Activated T-cell treated with anti-CD3 and anti-CD28 coated beads, Interleukin-2, amount 50 U/mL, for 48 hours (primary cell): ENCODE data around the gene SLC38A5.
"Not testable (repeated sequence)": the region's sequence is repeated elsewhere in the genome, so short reads cannot be mapped to it uniquely, and the experiment has no call there.

Source experiments
- DNase-seq, 2 experiments: peaks; one replicate each; pipeline ENCODE4 v3.0.0-alpha.2; 2020

The SLC38A5 gene

DNA sequence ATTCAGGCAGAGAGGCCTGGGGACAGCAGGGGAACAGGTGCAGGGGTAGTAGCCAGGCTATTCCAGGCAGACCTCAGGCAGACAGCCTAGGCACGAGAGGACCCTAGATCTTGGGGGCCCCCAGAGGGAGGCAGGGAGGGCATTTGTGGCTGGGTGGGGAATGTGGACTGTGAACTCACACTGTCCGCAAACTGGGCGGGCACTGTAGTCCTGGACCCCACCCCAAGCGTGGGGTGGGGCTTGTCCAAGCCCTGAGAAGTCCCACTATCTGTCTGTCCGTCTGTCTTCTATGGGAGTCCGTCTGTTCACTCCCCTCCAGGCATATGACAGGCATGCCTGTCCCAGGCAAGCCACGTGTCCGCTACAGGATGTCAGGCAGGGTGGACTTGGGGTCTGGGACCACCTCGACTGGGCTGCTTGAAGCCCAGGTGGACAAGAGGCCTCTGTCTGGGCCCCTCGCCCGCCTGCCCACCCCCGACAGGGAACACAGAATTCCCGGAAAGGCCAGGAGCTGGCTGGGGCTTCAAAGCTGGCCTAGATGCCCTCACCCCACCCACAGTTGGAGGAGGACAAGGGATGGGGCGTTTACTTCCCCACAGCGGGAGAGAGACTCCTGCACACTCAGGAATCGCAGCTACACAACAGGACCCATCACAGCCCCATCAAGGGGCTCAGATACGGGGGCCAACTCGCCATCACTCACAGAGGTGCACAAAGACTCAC lies at the start of gene SLC38A5:
TSS of gene SLC38A5 (minus strand) at position 151 of the 723 bp plus-strand sequence. CDS start 2,336 bp downstream, outside the sequence.
- DNase-seq: no peak

DNA sequence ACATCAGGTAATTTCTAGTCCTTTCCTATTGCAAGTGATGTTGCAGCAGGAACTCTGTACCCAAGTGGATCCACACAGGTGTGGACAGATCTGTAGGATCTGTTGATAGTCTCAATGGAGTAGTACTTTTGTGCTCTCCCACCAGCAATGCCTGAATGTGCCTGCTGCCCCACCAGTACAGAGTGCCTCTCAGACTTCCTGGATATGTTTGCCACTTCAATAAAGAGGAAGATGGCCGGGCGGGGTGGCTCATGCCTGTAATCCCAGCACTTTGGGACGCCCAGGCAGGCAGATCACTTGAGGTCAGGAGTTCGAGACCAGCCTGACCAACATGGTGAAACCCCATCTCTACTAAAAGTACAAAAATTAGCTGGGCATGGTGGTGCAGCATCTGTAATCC lies 49.4 kb upstream of the SLC38A5 start:
- not testable (repeated sequence) for DNase-seq

DNA sequence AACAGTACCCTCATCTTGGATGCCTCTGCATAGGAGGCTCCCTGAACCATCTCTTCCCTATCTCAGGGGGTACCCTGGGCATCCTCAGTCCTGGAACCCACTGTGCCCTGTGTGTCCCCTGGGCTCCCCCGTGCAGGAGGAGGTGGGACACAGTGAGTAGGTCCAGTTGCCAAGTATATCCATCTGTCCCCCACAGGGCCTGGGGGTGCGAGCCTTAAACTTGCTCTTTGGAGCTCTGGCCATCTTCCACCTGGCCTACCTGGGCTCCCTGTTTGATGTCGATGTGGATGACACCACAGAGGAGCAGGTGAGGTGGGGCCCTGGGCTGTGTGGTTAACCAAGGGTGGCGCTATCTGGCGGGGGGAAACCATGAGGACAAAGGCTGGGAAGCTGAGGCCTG lies 46.9 kb upstream of the SLC38A5 start:
- no peak for DNase-seq

DNA sequence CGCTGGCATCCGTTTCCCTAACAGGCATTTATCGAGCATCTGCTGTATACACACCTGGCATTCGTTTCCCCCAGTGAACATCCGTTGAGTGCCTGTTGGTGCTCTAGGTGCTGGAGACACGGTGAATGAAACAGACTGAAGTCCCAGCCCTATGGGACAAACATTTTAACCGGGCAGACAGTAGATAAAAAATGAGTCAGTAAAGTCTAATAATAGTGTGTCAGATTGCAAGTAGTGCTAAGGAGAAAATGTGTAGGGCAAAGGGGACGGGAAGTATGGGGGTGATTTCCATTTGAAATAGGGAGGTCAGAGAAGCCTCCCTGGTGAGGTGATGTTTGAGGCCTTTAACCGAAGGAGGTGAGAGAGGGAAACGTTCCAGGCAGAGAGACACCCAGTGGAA lies 46.2 kb upstream of the SLC38A5 start:
- DNase-seq: no peak

DNA sequence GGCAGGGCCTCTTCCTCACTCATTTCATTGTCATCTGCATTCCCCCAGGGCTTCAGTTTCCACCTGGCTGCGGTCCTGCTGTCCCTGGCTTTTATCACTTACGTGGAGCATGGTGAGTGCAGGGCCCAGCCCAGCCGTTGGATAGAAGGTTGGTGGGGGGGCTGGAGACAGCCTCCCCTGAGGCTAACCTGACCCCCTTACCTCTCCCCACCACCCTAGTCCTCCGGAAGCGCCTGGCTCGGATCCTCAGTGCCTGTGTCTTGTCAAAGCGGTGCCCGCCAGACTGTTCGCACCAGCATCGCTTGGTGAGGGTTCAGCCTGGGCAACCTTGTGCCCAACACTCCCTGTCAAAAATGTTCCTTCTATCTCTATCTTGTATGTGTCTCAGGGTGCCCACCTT lies 45.8 kb upstream of the SLC38A5 start:
- no peak for DNase-seq

DNA sequence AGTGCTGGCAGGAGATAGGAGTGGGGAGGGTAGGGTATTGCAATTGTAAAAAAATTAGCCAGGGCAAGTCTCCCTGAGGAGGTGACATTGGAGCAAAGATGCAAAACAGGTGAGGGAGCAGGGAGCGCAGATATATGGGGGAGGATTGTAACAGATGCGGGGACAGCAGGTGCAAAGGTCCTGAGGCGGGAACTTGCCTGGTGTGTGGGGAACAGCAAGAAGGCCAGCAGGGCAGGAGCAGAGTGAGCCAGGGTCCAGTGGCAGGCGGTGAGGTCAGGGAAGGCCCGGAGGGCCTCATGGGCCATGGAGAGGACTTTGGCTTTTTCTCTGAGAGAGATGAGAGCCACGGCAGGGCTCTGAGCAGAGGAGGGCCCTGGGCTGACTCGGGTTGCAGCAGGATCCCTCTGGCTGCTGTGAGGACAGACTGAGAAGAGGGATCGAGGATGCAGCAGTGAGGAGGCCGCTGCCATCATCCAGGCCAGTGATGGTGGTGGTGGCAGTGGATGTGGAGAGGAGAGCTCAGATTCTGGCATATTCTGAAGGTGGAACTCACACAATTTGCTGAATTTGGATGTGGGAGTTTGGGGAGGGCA lies 44.9 kb upstream of the SLC38A5 start:
- no peak for DNase-seq

DNA sequence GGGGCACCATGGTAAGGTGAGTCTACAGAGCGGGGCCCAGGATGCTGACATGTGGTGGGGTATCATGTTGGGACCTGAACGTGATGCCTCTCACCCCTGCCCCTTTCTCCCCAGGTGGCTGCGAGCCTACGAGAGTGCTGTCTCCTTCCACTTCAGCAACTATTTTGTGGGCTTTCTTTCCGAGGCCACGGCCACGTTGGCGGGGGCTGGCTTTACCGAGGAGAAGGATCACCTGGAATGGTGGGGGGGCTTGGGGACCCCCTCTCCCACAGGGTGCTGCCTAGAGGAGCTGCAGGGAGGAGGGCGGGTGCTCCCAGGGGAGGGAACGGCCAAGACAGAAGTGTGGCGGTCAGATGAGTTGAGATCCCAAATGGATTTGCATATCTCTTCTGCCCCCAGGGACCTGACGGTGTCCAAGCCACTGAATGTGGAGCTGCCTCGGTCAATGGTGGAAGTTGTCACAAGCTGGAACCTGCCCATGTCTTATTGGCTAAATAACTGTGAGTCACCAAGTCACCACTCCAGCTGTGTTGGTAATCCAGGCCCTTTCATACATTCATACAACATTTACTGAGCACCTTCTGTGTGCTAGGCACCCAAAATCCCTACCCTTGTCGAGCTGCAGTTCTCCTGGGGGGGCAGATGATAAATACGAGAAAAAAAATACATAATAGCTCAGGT lies 44.2 kb upstream of the SLC38A5 start:
- DNase-seq: no peak

DNA sequence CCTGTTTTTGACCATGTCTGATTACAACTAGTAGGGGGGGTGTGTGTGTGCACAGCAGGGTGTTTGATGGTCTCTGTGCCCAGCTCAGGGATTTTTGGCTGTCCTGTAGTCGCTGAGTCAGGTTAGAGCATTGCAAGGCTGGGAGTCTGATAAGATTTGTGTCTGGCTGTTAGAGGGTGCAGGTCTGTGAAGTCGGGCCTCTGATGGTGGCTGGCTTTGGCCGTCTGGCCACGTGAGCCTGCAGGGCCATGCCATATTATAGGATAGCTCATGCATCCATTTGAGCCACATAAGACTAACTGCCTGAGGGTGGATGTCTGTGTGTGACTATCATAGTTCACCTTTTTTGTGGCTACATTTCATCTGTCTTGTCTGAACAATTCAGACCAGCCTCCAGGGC lies 43.6 kb upstream of the SLC38A5 start:
- DNase-seq: no peak

DNA sequence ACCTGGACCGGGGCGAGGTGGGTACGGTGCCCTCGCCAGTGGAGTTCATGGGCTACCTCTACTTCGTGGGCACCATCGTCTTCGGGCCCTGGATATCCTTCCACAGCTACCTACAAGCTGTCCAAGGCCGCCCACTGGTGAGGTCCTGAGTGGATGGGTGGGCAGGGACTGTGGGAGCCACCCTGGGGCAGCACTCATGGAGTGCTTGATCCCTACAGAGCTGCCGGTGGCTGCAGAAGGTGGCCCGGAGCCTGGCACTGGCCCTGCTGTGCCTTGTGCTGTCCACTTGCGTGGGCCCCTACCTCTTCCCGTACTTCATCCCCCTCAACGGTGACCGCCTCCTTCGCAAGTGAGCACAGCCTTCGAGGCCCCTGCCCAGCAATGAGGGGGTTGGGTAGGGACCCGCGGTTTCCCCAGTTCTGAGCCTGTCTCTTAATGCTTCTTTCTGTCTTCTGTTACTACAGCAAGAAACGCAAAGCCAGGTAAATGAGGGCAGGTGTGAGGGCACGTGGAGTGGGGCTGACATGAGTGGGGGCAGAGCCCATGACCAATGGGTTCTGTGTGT lies 42.4 kb upstream of the SLC38A5 start:
- DNase-seq: no peak

DNA sequence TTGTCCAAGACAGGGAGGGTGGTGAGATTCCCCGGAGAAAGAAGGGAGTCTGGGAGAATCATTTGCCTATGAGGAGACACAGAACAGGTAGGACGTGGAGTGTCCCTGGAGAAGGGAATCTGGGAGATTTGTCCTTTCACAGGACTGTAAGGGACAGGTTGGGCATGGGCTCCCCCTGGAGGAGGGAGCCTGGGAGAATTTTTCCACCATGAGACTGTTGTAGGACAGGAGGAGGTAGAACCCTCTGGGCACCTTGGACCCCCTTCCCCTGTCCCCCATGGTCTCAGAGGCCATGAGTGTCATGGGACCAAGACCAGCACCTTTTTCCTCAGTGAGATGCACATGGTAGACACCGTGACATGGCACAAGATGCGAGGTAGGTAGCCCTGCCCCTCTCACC lies 41.5 kb upstream of the SLC38A5 start:
- DNase-seq: no peak

DNA sequence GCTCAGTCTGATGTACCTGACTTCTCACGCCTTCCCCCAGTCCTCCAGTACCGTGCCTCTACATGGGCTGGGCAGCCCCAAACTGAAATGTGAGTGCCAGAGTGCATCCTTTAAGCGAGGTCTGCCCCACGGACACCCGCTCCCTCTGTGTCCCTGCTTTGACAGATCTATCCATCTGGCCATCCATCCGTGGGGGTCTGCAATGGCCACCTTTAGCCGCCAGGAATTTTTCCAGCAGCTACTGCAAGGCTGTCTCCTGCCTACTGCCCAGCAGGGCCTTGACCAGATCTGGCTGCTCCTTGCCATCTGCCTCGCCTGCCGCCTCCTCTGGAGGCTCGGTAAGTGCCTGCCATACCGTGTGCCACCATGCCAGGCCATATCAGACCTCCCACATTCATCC lies 39.6 kb upstream of the SLC38A5 start:
- no peak for DNase-seq

DNA sequence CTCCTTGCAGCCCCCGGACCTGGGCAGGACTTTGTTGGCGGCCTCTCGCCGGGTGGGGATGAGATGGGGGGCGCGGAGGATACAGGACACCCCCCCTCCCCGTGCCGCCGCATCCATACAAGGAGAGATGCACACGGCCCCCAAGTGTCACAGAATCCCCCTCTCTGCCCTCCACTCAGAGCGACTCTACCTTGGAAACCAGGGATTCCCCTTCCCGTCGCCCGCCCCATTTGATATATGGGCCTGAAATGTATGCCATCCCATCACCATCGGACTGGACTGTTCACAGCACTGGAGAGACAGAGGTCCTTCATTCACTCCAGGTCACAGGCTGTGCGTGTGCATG lies 39.2 kb upstream of the SLC38A5 start:
- DNase-seq: no peak

DNA sequence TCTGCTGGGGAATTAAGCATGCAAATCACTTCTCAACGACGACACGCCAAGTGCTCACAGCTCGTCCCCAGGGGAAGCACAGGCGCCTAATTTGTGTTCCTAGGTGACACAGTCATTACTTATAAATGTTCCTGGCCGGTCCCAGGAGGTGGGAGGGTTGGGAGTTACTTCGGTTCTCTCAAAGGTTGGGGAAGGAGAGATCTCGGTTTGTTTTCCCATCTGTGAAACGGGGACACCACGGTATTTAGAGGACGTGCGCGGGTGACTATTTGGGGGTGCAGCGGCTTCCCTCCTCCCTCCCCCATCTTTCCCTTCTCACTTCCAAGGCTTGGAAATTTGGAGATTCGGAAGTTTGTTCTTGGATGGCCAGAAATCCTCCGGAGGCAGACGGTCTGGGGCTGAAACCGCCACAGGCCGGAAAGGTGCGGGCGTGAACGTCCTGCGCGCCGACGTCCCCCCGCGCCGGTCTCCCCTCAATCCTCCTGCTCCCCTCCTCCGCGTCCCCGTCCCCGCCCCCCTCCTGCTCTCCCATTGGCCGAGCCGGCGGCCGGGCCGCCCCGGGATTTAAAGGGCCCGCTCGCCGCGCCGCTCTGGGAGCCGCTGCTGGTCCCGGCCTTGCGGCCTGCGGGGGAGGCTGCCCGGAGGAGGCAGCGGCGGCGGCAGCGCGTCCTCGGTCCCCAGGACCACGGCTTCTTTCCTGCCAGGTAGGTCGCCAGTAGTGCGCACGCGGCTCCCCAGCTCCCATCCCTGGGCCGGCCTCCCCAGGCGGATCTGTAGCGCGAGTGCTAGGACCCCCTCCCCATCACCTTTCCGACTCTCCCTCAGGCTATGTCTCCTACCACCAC lies 38.6 kb upstream of the SLC38A5 start, which contains the start of gene PORCN:
TSS of gene PORCN (plus strand) at position 593 of the 845 bp plus-strand sequence. CDS start 829 bp downstream, outside the sequence.
- peak; percentile 81 to 83 for DNase-seq

DNA sequence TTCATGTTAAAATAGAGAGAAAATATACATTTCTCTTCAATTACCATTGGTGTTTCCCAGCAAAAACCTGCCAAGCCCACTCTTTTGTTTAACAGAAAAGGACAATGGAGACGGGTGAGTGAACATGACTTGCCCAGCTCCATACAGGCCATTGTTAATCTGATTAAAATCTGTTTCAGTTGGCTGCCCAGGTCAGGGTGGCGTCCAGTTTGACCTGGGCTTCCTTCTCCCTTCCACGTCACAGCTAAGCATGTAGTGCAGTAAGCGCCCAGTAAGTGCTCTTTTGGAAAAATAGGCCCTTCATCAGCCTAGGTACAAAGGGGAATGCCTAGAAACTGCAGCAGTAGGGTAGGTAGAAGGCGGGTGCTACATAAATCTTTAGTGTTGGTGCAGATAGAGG lies 37.2 kb upstream of the SLC38A5 start:
- no peak for DNase-seq

DNA sequence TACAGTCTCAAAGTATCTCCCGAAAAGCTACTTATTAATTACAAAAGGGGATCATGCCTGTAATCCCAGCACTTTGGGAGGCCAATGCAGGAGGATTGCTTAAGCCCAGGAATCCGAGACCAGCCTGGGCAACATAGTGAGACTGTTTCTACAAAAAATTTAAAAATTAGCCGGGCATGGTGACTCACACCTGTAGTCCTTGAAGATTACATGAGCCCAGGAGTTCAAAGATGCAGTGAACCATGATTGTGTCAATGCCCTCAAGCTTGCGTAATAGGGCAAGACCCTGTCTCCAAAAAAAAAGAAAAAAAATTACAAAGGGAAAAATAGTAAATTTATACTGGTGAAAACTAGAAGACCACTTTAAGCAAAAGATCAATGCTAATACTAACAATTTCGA lies 35.4 kb upstream of the SLC38A5 start:
- DNase-seq: no peak

DNA sequence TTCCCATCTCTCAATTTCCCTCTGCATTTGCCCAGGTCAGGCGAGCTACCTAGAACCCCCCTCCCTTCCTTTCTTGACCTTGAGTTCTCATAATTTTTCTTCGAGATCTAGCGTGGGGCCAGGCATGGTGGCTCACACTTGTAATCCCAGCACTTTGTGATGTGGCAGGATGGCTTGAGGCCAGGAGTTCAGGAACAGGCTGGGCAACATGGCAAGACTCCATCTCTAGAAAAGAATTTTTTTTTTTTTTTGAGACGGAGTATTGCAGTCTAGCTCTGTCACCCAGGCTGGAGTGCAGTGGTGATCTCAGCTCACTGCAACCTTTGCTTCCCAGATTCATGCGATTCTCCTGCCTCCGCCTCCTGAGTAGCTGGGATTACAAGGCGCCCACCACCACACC lies 34.2 kb upstream of the SLC38A5 start:
- DNase-seq: no peak

DNA sequence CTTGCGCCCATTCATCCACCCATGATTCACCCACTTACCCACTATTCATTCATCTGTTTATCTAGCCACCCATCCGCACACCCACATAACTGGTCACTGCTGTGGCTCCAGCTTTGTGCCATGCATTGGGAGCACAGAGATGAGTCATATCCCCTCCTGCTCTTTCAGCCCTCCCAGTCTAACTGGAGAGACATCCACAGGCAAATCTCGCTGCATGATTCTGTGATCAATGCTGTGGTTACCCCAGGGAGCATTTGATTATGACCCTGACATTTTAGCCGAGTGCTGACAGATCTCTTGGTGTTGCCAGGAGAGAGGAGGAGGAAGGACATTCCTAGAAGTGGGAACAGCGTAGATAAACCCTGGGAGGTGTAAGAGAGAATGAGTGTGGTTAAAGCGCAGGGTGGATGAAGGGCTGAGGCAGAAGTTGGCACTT lies 28.3 kb upstream of the SLC38A5 start:
- no peak for DNase-seq

DNA sequence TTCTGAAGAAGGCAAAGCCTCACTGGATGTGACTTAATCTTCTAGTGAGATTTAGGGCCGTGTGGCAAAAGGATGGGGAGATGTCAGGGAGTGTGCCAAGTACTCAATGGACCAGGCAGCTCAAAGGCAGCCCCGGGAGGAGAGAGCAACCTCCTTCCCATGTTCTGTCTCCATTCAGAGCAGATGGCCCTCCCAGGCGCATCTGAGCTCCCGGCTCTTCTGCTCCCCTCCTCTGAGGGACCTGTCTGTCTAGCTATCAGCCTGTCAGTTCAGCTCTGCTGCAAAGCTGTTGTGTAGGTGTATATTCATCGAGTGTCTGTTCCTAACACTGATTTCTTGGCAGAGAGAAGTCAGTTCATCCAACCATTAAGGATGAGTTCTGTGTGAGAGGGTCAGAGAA lies 27.8 kb upstream of the SLC38A5 start:
- no peak for DNase-seq

DNA sequence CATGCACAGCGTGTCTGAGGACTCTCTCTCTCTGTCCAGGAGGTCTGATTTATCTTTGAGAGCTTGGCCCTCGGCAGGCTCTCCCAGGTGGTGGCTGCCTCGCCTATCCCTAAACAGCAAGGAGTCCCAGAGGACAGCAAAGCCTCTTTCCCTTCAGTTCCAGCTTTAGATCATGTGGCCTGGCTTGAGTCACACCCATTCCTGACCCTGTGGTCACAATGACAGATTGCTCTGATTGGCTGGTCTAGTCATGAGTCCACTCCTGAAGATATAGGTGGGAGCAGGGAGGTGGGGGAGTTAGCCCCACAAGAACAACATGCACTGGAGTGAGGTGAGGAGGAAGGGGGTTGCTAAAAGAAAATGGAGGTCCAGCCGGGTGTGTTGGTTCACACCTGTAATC lies 26.6 kb upstream of the SLC38A5 start:
- no peak for DNase-seq

DNA sequence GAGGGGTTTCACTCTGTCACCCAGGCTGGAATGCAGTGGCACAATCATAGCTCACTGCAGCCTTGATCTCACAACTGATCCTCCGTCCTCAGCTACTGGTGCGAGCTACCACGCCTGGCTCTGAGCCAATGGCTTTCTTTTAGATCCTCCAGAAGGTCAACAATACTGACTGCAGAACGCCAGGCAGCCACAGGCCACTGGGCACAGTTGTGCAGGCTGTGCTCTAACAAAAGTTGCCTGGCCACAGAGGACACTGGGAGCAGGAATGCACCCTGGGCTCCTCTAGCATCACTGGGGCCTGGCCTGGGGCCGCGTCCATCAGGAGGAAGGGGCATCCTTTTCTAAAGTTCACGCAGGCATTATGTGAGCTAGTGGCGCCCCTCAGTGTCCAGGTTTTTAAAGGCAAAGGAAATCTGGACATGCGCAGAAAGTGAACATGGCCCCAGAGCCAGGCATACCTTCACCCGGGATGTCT lies 23.9 kb upstream of the SLC38A5 start:
- DNase-seq: peak; percentile 47 to 48

DNA sequence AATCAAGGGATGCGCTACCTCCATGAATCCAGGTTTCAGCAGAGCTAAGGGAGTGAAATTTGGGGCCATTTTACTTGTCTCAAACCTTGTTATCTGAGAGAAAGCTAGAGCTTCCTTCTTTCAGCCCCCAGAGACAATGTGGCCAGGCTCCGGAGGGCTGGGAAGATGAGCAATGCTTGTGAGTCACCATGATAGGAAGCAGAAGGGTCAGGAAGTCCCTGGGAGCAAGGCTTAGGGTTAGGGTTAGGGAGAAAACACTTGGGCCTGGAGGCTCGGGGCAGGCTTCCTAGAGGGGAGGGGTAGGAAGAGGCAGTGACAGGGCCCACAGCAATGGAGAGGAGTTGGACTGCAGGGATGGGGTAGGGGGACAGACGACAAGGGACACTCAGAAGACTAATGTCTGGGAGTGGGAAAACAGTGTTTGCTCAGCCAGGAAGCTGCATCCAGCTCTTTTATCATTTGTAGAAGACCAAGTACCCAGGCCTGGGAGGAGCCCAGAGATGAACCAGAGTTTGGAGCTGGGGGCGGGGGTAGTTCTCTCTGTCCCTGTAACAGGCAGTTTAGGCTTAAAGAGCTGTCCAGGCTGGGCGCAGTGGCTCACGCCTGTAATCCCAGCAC lies 22.3 kb upstream of the SLC38A5 start:
- DNase-seq: no peak

DNA sequence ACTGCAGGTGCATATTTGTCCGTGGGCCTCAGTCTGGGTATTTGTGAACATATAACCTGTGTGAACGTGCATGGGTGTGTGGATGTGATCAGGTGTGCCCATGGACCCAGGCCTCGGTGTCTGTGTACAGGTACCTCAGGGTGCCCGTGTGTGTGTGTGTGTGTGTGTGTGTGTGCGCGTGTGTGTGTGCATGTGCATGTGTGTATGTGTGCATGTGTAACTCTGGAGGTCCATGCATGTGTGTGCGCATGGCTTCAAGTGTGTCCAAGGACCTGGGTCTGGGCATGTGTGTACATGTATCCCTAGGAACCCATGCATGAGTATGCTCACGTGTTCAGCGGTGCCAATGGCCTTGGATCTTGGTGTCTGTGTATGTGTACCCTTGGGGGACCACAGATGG lies 21.7 kb upstream of the SLC38A5 start:
- no peak for DNase-seq
